DND-41 (cell line): Measurements from ENCODE around the gene MAGI1.
"Not testable (repeated sequence)": the region's sequence is repeated elsewhere in the genome, so short reads cannot be mapped to it uniquely, and the experiment has no call there.

ENCODE experiments used
- ATAC-seq: fragments of 200-7000 bp; cut with Tn5 transposase; 3 replicates; pipeline ENCODE4 v1.9.1; 2021; ENCODE audit warnings: low read depth; ENCODE audit not compliant: insufficient read depth
- DNase-seq: peaks from one replicate; pipeline ENCODE4 v3.0.0-alpha.2; 2020
- H2AFZ ChIP-seq: 2 replicates; pipeline ENCODE4 v1.6.0; 2012; ENCODE audit warnings: low read depth, low read length
- H3K27ac ChIP-seq: 2 replicates; pipeline ENCODE4 v1.5.1; 2012; ENCODE audit warnings: low read length, inconsistent platforms
- H3K27me3 ChIP-seq: fragments of 200-600 bp; sonication (generic); 2 replicates; pipeline ENCODE4 v1.6.0; 2012; ENCODE audit warnings: low read length, mild to moderate bottlenecking, inconsistent platforms; ENCODE audit not compliant: insufficient read depth, poor library complexity
- H3K36me3 ChIP-seq: 2 replicates; pipeline ENCODE4 v1.5.1; 2012; ENCODE audit warnings: low read length, inconsistent platforms; ENCODE audit not compliant: insufficient read depth
- H3K4me1 ChIP-seq: 2 replicates; pipeline ENCODE4 v1.5.1; 2012; ENCODE audit warnings: mild to moderate bottlenecking, low read length; ENCODE audit not compliant: insufficient read depth
- H3K4me2 ChIP-seq: 2 replicates; pipeline ENCODE4 v1.6.0; 2012; ENCODE audit warnings: mild to moderate bottlenecking, moderate library complexity, low read length, inconsistent platforms; ENCODE audit not compliant: insufficient read depth
- H3K4me3 ChIP-seq, 2 experiments: fragments of 200-600 bp in 1 of 2; shearing (Covaris generic) in 1 of 2; 2 replicates each; pipeline ENCODE4 v1.5.1; 2012 to 2016; ENCODE audit warnings: inconsistent platforms in 2 of 2, low read length in 2 of 2, mild to moderate bottlenecking in 2 of 2, low read depth in 1 of 2, moderate library complexity in 1 of 2
- H3K79me2 ChIP-seq: 2 replicates; pipeline ENCODE4 v1.6.0; 2012; ENCODE audit warnings: low read length, inconsistent platforms; ENCODE audit not compliant: insufficient read depth
- H3K9ac ChIP-seq: 2 replicates; pipeline ENCODE4 v1.6.0; 2012; ENCODE audit warnings: low read depth, mild to moderate bottlenecking, inconsistent platforms, low read length, moderate library complexity
- H3K9me3 ChIP-seq: 2 replicates; pipeline ENCODE4 v1.5.1; 2012; ENCODE audit warnings: low read length, moderate library complexity, mild to moderate bottlenecking, inconsistent platforms; ENCODE audit not compliant: insufficient read depth, severe bottlenecking
- H4K20me1 ChIP-seq: 2 replicates; pipeline ENCODE4 v1.6.0; 2012; ENCODE audit warnings: low read length; ENCODE audit not compliant: insufficient read depth
- CTCF ChIP-seq: IDR thresholded peaks from 2 replicates; pipeline ENCODE4 v1.5.1; 2012; ENCODE audit warnings: borderline replicate concordance, low read length, moderate library complexity, mild to moderate bottlenecking; ENCODE audit not compliant: poor library complexity, severe bottlenecking; ENCODE audit errors: extremely low read depth
- EZH2 ChIP-seq: IDR thresholded peaks from 3 replicates; pipeline ENCODE4 v1.6.1; 2012; ENCODE audit warnings: borderline replicate concordance, low read depth, mild to moderate bottlenecking, moderate library complexity, low read length, inconsistent platforms; ENCODE audit not compliant: severe bottlenecking

Gene MAGI1

GRCh38 chr3:65569845-65570405, 468.8 kb downstream of the MAGI1 start:
- no peak for DNase-seq
- Histone ChIP-seq H4K20me1 (no peaks in the 10 kb centered on the region), H3K4me2 (no peak overlapping the region), H3K4me1 (no peaks in the 10 kb centered on the region), H3K9ac (no peak overlapping the region), H3K36me3 (no peaks in the 10 kb centered on the region), H3K9me3 (no peaks in the 10 kb centered on the region), H3K27ac (no peak overlapping the region), H3K27me3 (no peaks in the 10 kb centered on the region), H3K4me3 (no peak overlapping the region), H2AFZ (no peak overlapping the region), H3K79me2 (no peaks in the 10 kb centered on the region)
- ATAC-seq = no peak
- TF ChIP-seq CTCF (no peak), EZH2 (no peak)

GRCh38 chr3:65569129-65569528, 469.6 kb downstream of the MAGI1 start:
- Histone ChIP-seq H3K79me2 (no peaks in the 10 kb centered on the region), H3K27ac (no peak overlapping the region), H3K4me1 (no peaks in the 10 kb centered on the region), H2AFZ (no peak overlapping the region), H4K20me1 (no peaks in the 10 kb centered on the region), H3K9ac (no peak overlapping the region), H3K4me3 (no peak overlapping the region), H3K9me3 (no peaks in the 10 kb centered on the region), H3K36me3 (no peaks in the 10 kb centered on the region), H3K4me2 (no peak overlapping the region), H3K27me3 (no peaks in the 10 kb centered on the region)
- DNase-seq (no peak), ATAC-seq (no peak)
- no peak for TF ChIP-seq CTCF
- no peak for TF ChIP-seq EZH2

GRCh38 chr3:65568497-65568896, 470.2 kb downstream of the MAGI1 start:
- Histone ChIP-seq H3K27ac (no peak overlapping the region), H3K9ac (no peak overlapping the region), H4K20me1 (no peaks in the 10 kb centered on the region), H3K36me3 (no peaks in the 10 kb centered on the region), H3K9me3 (no peaks in the 10 kb centered on the region), H3K79me2 (no peaks in the 10 kb centered on the region), H3K4me3 (no peak overlapping the region), H2AFZ (no peak overlapping the region), H3K4me2 (no peak overlapping the region), H3K4me1 (no peaks in the 10 kb centered on the region), H3K27me3 (no peaks in the 10 kb centered on the region)
- ATAC-seq (no peak), DNase-seq (no peak)
- TF ChIP-seq CTCF (no peak), EZH2 (no peak)

GRCh38 chr3:65565744-65566143, 473.0 kb downstream of the MAGI1 start:
- not testable (repeated sequence) for H3K4me2 ChIP-seq, H3K27me3 ChIP-seq, H3K9ac ChIP-seq, H3K36me3 ChIP-seq, H4K20me1 ChIP-seq, H2AFZ ChIP-seq, H3K4me3 ChIP-seq, H3K79me2 ChIP-seq, H3K27ac ChIP-seq, H3K9me3 ChIP-seq, ATAC-seq, H3K4me1 ChIP-seq, DNase-seq
